Heart right ventricle (tissue), 16 donors: ENCODE results near the gene APOBEC4. TPM values are rescaled to one million over a fixed set of nuclear protein-coding genes. Genes with fewer than 3 reads are reported as not detected.
"Not testable (repeated sequence)": the region's sequence is repeated elsewhere in the genome, so short reads cannot be mapped to it uniquely, and the experiment has no call there.

Source experiments
- ATAC-seq, 8 donors: fragments of 200-7000 bp; cut with Tn5 transposase; one replicate each; pipeline ENCODE4 v1.9.1; 2020; ENCODE audit warnings: mild to moderate bottlenecking in 8 of 8, moderate library complexity in 8 of 8, moderate number of reproducible peaks in 1 of 8
- DNase-seq, 2 donors: peaks; one replicate each; pipeline ENCODE4 v3.0.0-alpha.2; 2020
- H3K27ac ChIP-seq, 10 donors: fragments of 200-600 bp; sonication (generic) in 2 of 10; one replicate each; pipeline versions ENCODE4 v1.5.0 to v1.8.0; 2020 to 2022; ENCODE audit warnings: mild to moderate bottlenecking in 3 of 10
- H3K27me3 ChIP-seq, 7 donors: fragments of 200-600 bp; one replicate each; pipeline ENCODE4 v1.8.0; 2021 to 2022; ENCODE audit warnings: mild to moderate bottlenecking in 2 of 7
- H3K36me3 ChIP-seq, 9 donors: fragments of 200-600 bp; sonication (generic) in 1 of 9; one replicate each; pipeline versions ENCODE4 v1.5.0 to v1.8.0; 2020 to 2022; ENCODE audit warnings: mild to moderate bottlenecking in 2 of 9
- H3K4me1 ChIP-seq, 9 donors: fragments of 200-600 bp; sonication (generic) in 1 of 9; one replicate each; pipeline versions ENCODE4 v1.5.0 to v1.8.0; 2020 to 2022; ENCODE audit warnings: mild to moderate bottlenecking in 4 of 9
- H3K4me3 ChIP-seq, 10 donors: fragments of 200-600 bp; sonication (generic) in 2 of 10; one replicate each; pipeline versions ENCODE4 v1.5.0 to v1.8.0; 2020 to 2022; ENCODE audit warnings: mild to moderate bottlenecking in 7 of 10, moderate library complexity in 2 of 10
- H3K9me3 ChIP-seq, 11 donors: fragments of 200-600 bp in 10 of 11; sonication (generic) in 2 of 11; one replicate each; pipeline versions ENCODE4 v1.5.0 to v1.8.0; 2013 to 2022; ENCODE audit warnings: mild to moderate bottlenecking in 2 of 11, control low read depth in 1 of 11, moderate library complexity in 1 of 11
- WGBS, 2 donors: extraction: QIAGEN DNeasy Blood & Tissue Kit; methylation state at CpG; one replicate each; pipeline ENCODE4 v1.1.7; 2013; ENCODE audit warnings: inconsistent platforms in 1 of 2; 5-methylcytosine and 5-hydroxymethylcytosine counted together
- intact Hi-C, 10 donors: fragments of 100-400 bp; cut with DNase I; formaldehyde crosslinking; loops; one replicate each; pipeline versions ENCODE4 v1.11.1 to v1.14.2; 2022
- polyA plus RNA-seq, 2 donors: library from polyadenylated mRNA; stranded (reverse); fragments of 200-250 nt; gene quantifications; one replicate each; pipeline ENCODE4 v1.2.3, GENCODE V29; 2013
- total RNA-seq, 10 donors: library from RNA; stranded (reverse); fragmentation: NEBNext Ultra II Directional in 3 of 10; extraction: Animal tissue kit (Norgen Biotek cat#: 25700) in 3 of 10; gene quantifications; one replicate each; pipeline versions ENCODE4 v1.2.1 to v1.2.4, GENCODE V29; 2021 to 2023
- TF ChIP-seq, protein P1 (sequence below), 9 donors: fragments of 200-600 bp; sonication (generic) in 2 of 9; IDR thresholded peaks; one replicate each; pipeline versions ENCODE4 v1.5.0 to v1.8.0; 2021 to 2022; ENCODE audit warnings: antibody characterized with exemption in 9 of 9, mild to moderate bottlenecking in 5 of 9, moderate library complexity in 1 of 9
- donor health status: Arrhythmogenic right ventricular cardiomyopathy.
- donor health status: ischemic (EF 13 %, LVEDD 7.1; RV severe dilation, severe dysfunction).
- donor health status: healthy with polysubstance abuse.
- donor health status: DM: no; HTN: yes; CAD: no.
- donor health status: DM: no; HTN: no; CAD: no.
- donor health status: ischemic (EF 25% LVEDD 6.9; RV normal size, moderate dysfunction).
- donor health status: ischemic (EF 25% LVEDD 5.7; RV mildly dilated, moderate dysfunction).
- donor health status: healthy.
- donor health status: DM: yes; HTN: yes; CAD: no.
- donor health status: Ischemic cardiomyopathy.
- donor health status: ischemic (EF 35%, LVEDD 5.7; RV mildly dilated, moderate dysfunction).
- donor health status: nonischemic (EF 11% LVEDD 7.7; RV severe dilation, severe dysfunction).
- donor health status: DM: yes; HTN: yes; CAD: no.
- donor health status: PGD.
- donor health status: ischemic (EF 29% LVEDD 5.4; RV normal size, mild dysfunction).
- donor health status: nonischemic (EF 23%, LVEDD 6.1; RV moderate dilation, normal function).

Gene APOBEC4
- total and polyA plus RNA-seq, 12 donors = not detected

DNA sequence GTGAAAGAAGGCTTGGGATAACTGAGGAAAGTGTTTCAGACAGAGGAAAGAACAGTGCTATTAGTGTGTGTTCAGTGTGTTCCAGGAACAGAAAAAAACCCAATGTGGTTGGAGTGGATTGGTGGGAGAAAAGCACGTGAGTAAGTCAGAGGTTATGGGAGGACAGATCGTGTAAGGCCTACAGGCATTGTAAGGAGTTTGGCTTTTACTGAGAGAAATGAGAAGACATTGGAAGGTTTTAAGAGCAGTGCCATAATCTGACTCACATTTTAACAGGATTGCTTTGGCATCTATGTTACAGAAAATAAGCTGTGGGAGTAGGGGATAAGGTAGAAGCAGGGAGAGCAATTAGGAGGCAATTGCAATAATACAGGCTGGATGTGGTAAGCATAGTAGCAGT, 22.4 kb downstream of the APOBEC4 start:
- 28 to 33% methylated on average over 2 of the region's 2 CpGs for WGBS, 2 donors
- peak in 2 of 8 donors; percentile 20 to 23 for ATAC-seq
- intact Hi-C loops = loop anchor here in 3 of 10 donors (5.0 to 10.0 kb wide), 2 partner anchors 156 to 158 kb away; partner anchors contain the start of gene SMG7 (in 3 of the 3)
- no peaks in the 10 kb centered on the region for H3K9me3 ChIP-seq
- no peak for DNase-seq
- H3K36me3 ChIP-seq = peaks cover 0 to 73% (median 30%) of the 10 kb centered on the region in 9 donors
- H3K4me1 ChIP-seq = peaks cover 3 to 85% (median 61%) of the 10 kb centered on the region in 9 donors
- peak overlapping the region in 5 of 10 donors; percentile 7 to 97 (median 19) for H3K27ac ChIP-seq
- TF ChIP-seq, protein P1, sequence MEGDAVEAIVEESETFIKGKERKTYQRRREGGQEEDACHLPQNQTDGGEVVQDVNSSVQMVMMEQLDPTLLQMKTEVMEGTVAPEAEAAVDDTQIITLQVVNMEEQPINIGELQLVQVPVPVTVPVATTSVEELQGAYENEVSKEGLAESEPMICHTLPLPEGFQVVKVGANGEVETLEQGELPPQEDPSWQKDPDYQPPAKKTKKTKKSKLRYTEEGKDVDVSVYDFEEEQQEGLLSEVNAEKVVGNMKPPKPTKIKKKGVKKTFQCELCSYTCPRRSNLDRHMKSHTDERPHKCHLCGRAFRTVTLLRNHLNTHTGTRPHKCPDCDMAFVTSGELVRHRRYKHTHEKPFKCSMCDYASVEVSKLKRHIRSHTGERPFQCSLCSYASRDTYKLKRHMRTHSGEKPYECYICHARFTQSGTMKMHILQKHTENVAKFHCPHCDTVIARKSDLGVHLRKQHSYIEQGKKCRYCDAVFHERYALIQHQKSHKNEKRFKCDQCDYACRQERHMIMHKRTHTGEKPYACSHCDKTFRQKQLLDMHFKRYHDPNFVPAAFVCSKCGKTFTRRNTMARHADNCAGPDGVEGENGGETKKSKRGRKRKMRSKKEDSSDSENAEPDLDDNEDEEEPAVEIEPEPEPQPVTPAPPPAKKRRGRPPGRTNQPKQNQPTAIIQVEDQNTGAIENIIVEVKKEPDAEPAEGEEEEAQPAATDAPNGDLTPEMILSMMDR (IDR thresholded peaks at IDR 0.05) = no peak
- H3K4me3 ChIP-seq = no peak overlapping the region
- no peaks in the 10 kb centered on the region for H3K27me3 ChIP-seq

DNA sequence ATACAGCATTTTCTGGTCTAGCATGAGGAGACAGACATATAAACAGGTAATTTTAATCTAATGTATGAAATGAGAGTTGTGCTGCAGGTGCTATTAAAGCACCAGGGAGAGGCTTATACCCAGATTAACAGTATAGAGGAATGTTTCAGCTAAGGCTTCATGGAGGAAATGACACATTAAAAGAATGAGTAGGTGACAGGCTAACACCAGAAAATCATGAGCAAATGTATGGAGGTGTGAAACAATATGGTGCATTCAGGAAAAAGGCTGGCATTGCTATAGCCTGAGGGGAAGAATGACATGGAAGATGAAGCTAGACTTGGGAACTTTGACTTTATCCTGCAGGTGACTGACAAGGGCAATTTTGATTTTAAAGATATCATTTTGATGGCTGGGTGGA, 24.6 kb downstream of the APOBEC4 start:
- no peaks in the 10 kb centered on the region for H3K27me3 ChIP-seq
- H3K9me3 ChIP-seq = no peaks in the 10 kb centered on the region
- peak overlapping the region in 1 of 10 donors; percentile 19 for H3K27ac ChIP-seq
- H3K4me1 ChIP-seq = peaks cover 3 to 82% (median 62%) of the 10 kb centered on the region in 9 donors
- intact Hi-C loops = loop anchor here in 8 of 10 donors (5.0 to 10.0 kb wide), 7 partner anchors 74 to 664 kb away; partner anchors contain the start of gene SMG7 (in 3 of the 8)
- H3K36me3 ChIP-seq = peaks cover 0 to 95% (median 32%) of the 10 kb centered on the region in 9 donors
- ATAC-seq (no peak), DNase-seq (no peak)
- H3K4me3 ChIP-seq = no peak overlapping the region
- TF ChIP-seq, protein P1 (IDR thresholded peaks at IDR 0.05) = no peak

DNA sequence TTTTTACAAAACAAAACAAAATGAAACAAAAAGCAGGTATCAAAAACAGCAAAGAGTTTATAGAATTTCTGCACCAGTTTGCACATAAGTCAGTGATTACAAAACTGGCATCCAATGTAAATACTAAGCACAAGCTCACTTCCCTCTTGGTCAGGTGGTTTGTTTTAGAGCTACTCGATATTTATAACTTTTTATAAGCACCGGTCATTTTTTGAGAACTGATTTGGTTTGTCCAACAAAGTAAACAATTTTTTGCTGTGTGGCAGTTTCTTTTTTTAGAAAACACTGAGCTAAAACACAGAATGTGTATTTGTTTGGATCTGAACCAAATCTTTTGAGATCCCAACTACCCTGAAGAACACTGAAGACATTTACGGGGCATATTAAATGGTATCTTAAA, 26.9 kb downstream of the APOBEC4 start:
- H3K9me3 ChIP-seq, ATAC-seq, DNase-seq, H3K27me3 ChIP-seq, H3K4me3 ChIP-seq: not testable (repeated sequence)
- H3K27ac ChIP-seq = peak overlapping the region in 7 of 10 donors; percentile 13 to 64 (median 52)
- H3K4me1 ChIP-seq = peaks cover 0 to 78% (median 39%) of the 10 kb centered on the region in 9 donors
- peaks cover 0 to 90% (median 32%) of the 10 kb centered on the region in 9 donors for H3K36me3 ChIP-seq
- intact Hi-C loops = loop anchor here in 8 of 10 donors (5.0 to 10.0 kb wide), 7 partner anchors 71 to 661 kb away; partner anchors contain the start of gene SMG7 (in 3 of the 8)
- 16 to 23% methylated on average over 3 of the region's 3 CpGs for WGBS, 2 donors

DNA sequence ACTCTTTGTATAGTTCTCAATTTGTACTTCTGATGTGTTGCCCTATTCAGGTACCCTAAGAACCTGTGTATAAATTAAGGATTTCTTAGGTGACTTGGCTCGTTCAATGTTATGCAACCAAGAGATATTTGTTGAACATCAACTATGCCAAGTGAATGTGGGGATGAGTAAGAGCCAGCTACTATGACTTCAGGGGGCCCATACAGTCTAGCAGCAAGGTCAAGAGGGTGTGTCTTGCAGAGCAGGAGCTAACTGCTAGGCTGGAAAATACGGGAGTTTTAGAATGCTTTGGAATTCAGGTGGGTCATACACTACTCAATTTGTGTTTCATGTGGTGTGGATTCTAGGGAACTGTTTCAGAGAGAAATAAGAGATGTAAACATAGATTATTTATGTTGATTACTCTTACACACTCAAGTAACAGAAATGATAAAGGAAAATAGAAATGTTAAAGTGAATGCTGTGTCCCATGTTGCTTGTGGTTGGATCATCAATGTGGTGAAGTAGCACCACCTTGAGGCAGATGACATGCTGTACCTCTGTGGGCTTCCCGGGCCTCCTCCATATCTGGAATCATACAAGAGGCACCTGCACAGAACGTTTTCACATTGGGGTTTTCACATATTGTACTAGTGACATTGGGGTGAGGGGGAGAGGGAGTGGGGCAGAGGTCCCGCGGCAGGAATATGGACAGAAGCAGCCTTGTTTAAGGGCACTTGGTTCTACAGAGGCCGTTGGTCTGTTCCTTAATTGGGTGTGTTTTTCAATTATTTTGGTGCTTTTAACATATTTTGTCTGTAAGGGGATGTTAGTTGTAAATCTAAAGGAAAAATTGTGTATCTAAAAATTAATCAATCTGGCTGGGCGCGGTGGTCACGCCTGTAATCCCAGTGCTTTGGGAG, 30.0 kb downstream of the APOBEC4 start:
- 60 to 65% methylated on average over 10 of the region's 10 CpGs for WGBS, 2 donors
- Histone ChIP-seq H3K27ac (peak overlapping the region in 3 of 10 donors; percentile 12 to 58 (median 18)), H3K9me3 (no peaks in the 10 kb centered on the region), H3K4me3 (no peak overlapping the region), H3K36me3 (peaks cover 0 to 60% (median 10%) of the 10 kb centered on the region in 9 donors), H3K4me1 (peaks cover 0 to 52% (median 28%) of the 10 kb centered on the region in 9 donors), H3K27me3 (no peaks in the 10 kb centered on the region)
- DNase-seq (peak; percentile 18 to 58), ATAC-seq (peak; percentile 87 to 94 (median 92))
- TF ChIP-seq, protein P1 (IDR thresholded peaks at IDR 0.05) = peak; percentile 42 to 82 (median 69)
- intact Hi-C loops = loop anchor here in 8 of 10 donors (5.0 to 10.0 kb wide), 10 partner anchors 68 to 1379 kb away; partner anchors contain the start of gene SMG7 (in 4 of the 8)
